Subcutaneous abdominal adipose tissue (tissue), 5 donors: Measurements from ENCODE around the gene FBXO38.

Source experiments
- H3K27ac ChIP-seq: one replicate; pipeline ENCODE4 v1.7.0; 2013; ENCODE audit warnings: low read depth, mild to moderate bottlenecking, inconsistent platforms, low read length, moderate library complexity
- H3K27me3 ChIP-seq, 5 donors: one replicate each; pipeline ENCODE4 v1.7.0; 2013; ENCODE audit warnings: low read length in 5 of 5, inconsistent platforms in 1 of 5; ENCODE audit not compliant: control insufficient read depth in 5 of 5, insufficient read depth in 4 of 5
- H3K36me3 ChIP-seq, 5 donors: one replicate each; pipeline ENCODE4 v1.7.0; 2013; ENCODE audit warnings: low read length in 5 of 5; ENCODE audit not compliant: control insufficient read depth in 5 of 5, insufficient read depth in 5 of 5
- H3K4me1 ChIP-seq, 5 donors: one replicate each; pipeline ENCODE4 v1.7.0; 2013; ENCODE audit warnings: low read length in 5 of 5, mild to moderate bottlenecking in 3 of 5, moderate library complexity in 1 of 5; ENCODE audit not compliant: control insufficient read depth in 5 of 5, insufficient read depth in 5 of 5
- H3K4me3 ChIP-seq, 5 donors: one replicate each; pipeline ENCODE4 v1.7.0; 2013; ENCODE audit warnings: low read length in 5 of 5, low read depth in 1 of 5
- H3K9ac ChIP-seq, 5 donors: one replicate each; pipeline ENCODE4 v1.7.0; 2013; ENCODE audit warnings: low read length in 5 of 5, mild to moderate bottlenecking in 4 of 5, moderate library complexity in 3 of 5
- H3K9me3 ChIP-seq, 5 donors: one replicate each; pipeline ENCODE4 v1.7.0; 2013; ENCODE audit warnings: low read length in 5 of 5; ENCODE audit not compliant: control insufficient read depth in 5 of 5
- donor health status: healthy.
- donor health status: healthy.
- donor health status: healthy.
- donor health status: healthy.
- donor health status: healthy.

Gene FBXO38

DNA sequence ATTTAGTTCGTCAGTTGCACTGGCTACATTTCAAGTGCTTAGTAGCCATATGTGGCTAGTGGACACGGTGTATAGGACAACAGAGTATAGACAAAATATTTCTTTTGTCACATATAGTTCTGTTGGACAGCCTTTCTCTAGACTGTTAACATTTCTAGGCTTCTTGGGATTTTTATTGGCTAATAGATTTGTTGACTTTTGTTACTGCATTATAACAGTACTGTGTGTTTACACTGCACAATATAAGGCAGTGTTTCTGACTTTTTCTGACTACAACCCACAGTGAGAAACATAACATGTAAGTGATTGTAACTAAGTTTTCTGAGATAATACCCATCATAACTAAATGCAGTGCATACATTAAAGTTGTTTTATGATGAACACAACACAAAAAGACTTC is 11.3 kb downstream of the FBXO38 start:
- Histone ChIP-seq H3K4me3 (no peak overlapping the region), H3K9me3 (no peaks in the 10 kb centered on the region), H3K36me3 (peaks cover 22 to 37% (median 24%) of the 10 kb centered on the region in 5 donors), H3K9ac (no peak overlapping the region), H3K27me3 (no peaks in the 10 kb centered on the region), H3K4me1 (peaks cover 0 to 6% (median 3%) of the 10 kb centered on the region in 5 donors), H3K27ac (no peak overlapping the region)

DNA sequence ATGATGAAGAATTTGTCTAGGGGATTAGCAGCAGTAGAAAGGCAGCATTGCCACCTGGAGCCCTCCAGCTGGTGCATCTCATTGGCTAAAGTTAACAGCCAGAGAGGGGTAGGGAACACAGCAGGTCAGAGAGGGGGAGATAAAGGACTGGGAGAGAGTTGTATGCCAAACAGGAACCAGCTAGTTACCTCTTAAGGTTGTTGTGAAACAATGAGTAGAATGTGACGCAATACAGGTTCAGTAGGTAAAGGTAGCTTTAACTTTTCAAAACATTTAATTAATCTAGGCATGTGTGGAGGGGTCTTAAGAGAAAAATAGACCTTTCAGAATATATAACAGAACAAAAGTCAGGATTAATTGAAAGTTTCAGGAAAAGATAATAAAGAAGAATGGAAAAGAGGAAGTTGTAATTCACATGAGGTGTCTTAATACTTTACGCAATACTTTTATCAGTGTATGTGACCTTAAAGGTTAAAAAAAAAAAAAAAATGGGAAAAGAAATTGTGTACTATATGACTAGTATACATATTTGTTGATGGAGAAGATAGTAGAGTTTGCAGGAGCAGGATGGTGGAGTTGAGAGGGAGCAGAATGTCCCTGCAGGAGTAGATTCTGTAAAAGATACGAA is 14.3 kb downstream of the FBXO38 start:
- Histone ChIP-seq H3K27me3 (no peaks in the 10 kb centered on the region), H3K4me3 (no peak overlapping the region), H3K9ac (no peak overlapping the region), H3K36me3 (peaks cover 32 to 58% (median 42%) of the 10 kb centered on the region in 5 donors), H3K4me1 (peaks cover 0 to 12% (median 5%) of the 10 kb centered on the region in 5 donors), H3K9me3 (no peaks in the 10 kb centered on the region), H3K27ac (no peak overlapping the region)

DNA sequence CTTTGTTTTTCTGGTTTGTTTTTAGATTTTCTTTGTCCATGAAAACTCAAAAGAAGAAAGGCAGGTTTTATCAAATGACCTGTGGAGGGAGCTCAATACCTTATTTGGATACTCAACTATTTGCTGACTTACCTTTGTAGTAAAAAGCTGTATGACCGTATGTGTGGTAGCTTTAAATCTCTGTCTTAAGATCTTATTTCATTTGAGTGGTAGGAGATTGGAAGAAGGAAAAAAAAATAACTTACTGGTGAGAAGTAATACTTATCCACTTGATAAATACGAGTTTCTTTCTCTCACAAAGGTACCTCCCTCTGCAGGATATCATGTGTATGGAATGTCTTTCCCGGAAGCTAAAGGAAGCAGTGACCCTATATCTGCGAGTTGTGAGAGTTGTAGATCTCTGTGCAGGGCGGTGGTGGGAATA is 15.0 kb downstream of the FBXO38 start:
- peaks cover 0 to 12% (median 5%) of the 10 kb centered on the region in 5 donors for H3K4me1 ChIP-seq
- peaks cover 32 to 62% (median 47%) of the 10 kb centered on the region in 5 donors for H3K36me3 ChIP-seq
- H3K9ac ChIP-seq: no peak overlapping the region

GRCh38 chr5:148401604-148402003 is 17.8 kb downstream of the FBXO38 start:
- Histone ChIP-seq H3K4me3 (no peak overlapping the region), H3K27me3 (no peaks in the 10 kb centered on the region), H3K9ac (no peak overlapping the region), H3K9me3 (no peaks in the 10 kb centered on the region), H3K36me3 (peaks cover 41 to 72% (median 60%) of the 10 kb centered on the region in 5 donors), H3K4me1 (peaks cover 0 to 12% (median 5%) of the 10 kb centered on the region in 5 donors), H3K27ac (peak overlapping the region; percentile 38)

More for the DNA sequence above, 15.0 kb downstream of the FBXO38 start:
- H3K4me3 ChIP-seq: no peak overlapping the region
- H3K27me3 ChIP-seq: no peaks in the 10 kb centered on the region
- no peaks in the 10 kb centered on the region for H3K9me3 ChIP-seq
- no peak overlapping the region for H3K27ac ChIP-seq

DNA sequence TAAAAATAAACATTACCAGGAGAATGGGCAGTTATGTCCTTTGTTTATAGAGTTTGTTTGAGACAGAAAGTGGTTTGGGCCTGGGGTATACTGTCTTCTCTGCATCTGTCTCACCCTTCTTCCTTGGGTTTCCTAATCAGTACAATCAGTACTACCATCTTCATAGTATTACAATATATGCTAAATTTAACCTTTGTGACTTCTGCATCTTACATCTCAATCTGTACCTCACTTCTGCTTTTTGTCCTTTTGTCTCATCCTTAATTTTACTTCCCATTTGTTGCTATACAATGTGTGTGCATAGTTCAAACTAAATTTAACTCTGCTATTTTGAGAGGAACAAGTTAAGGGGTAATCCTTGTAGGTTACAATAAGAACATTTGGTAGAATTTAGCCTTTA is 19.6 kb downstream of the FBXO38 start:
- peaks cover 51 to 84% (median 73%) of the 10 kb centered on the region in 5 donors for H3K36me3 ChIP-seq
- no peak overlapping the region for H3K4me3 ChIP-seq
- H3K27me3 ChIP-seq: no peaks in the 10 kb centered on the region
- H3K27ac ChIP-seq: no peak overlapping the region
- H3K9me3 ChIP-seq: no peaks in the 10 kb centered on the region
- no peak overlapping the region for H3K9ac ChIP-seq
- peaks cover 0 to 12% (median 5%) of the 10 kb centered on the region in 5 donors for H3K4me1 ChIP-seq

- Histone ChIP-seq H3K27ac (no peak overlapping the region), H3K9ac (no peak overlapping the region), H3K4me1 (peaks cover 0 to 8% (median 5%) of the 10 kb centered on the region in 5 donors), H3K27me3 (no peaks in the 10 kb centered on the region), H3K9me3 (no peaks in the 10 kb centered on the region), H3K4me3 (no peak overlapping the region), H3K36me3 (peaks cover 62 to 90% (median 80%) of the 10 kb centered on the region in 5 donors)
These were observed 22.6 kb downstream of the FBXO38 start for GRCh38 chr5:148406406-148406805.

DNA sequence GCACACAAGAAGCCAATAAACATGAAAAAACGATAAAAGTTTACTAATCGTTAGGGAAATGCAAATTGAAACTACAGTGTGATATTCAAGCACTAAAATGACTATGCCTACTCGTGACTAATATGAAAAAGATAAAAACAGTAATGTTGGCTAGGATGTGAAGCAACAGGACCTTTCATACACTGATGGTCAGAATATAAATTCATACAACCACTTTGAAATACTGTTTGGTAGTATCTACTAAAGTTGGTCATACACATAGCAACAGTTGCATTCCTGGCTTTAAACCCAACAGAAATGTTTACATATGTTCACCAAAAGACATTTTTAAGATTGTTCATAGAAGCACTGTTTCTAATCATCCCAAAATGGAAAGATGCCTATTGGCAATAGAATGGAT is 24.3 kb downstream of the FBXO38 start:
- Histone ChIP-seq H3K27me3 (no peaks in the 10 kb centered on the region), H3K9me3 (no peaks in the 10 kb centered on the region), H3K36me3 (peaks cover 66 to 93% (median 85%) of the 10 kb centered on the region in 5 donors), H3K4me3 (no peak overlapping the region), H3K27ac (no peak overlapping the region), H3K4me1 (peaks cover 0 to 4% (median 0%) of the 10 kb centered on the region in 5 donors), H3K9ac (no peak overlapping the region)

DNA sequence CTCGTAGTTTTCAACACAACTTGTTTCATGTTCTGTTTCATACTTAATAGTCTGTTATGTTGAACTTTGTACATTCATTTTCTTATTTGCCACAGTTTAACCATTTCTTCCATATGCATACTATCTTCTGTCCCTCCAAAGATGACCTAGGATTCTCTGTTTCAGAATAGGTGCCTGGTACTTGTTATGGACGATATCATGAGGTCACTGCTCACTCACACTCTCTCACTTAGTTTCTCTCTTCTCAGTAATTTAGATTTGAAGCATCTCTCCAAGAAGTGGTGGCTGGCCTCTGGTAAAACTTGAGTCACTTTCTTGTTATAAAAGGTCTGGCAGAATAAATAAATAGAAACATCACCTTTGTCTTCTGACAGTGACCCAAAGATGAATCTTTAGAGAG is 28.4 kb downstream of the FBXO38 start:
- peak overlapping the region in 1 of 5 donors; percentile 39 for H3K9ac ChIP-seq
- no peaks in the 10 kb centered on the region for H3K9me3 ChIP-seq
- H3K27ac ChIP-seq: no peak overlapping the region
- no peak overlapping the region for H3K4me3 ChIP-seq
- no peaks in the 10 kb centered on the region for H3K4me1 ChIP-seq
- H3K36me3 ChIP-seq: peaks cover 77 to 96% (median 88%) of the 10 kb centered on the region in 5 donors
- no peaks in the 10 kb centered on the region for H3K27me3 ChIP-seq

GRCh38 chr5:148414833-148415232 is 31.1 kb downstream of the FBXO38 start:
- Histone ChIP-seq H3K27me3 (no peaks in the 10 kb centered on the region), H3K9me3 (no peaks in the 10 kb centered on the region), H3K27ac (no peak overlapping the region), H3K4me1 (no peaks in the 10 kb centered on the region), H3K4me3 (no peak overlapping the region), H3K36me3 (peaks cover 81 to 94% (median 88%) of the 10 kb centered on the region in 5 donors), H3K9ac (no peak overlapping the region)

- no peak overlapping the region for H3K4me3 ChIP-seq
- H3K9me3 ChIP-seq: no peaks in the 10 kb centered on the region
- no peaks in the 10 kb centered on the region for H3K27me3 ChIP-seq
- peaks cover 71 to 93% (median 74%) of the 10 kb centered on the region in 5 donors for H3K36me3 ChIP-seq
- H3K27ac ChIP-seq: no peak overlapping the region
- H3K4me1 ChIP-seq: no peaks in the 10 kb centered on the region
- H3K9ac ChIP-seq: no peak overlapping the region
These were observed 32.7 kb downstream of the FBXO38 start for GRCh38 chr5:148416416-148416815.
